HG03442 (cell line): Measurements from ENCODE around the gene PNCK.
"Not testable (repeated sequence)": the region's sequence is repeated elsewhere in the genome, so short reads cannot be mapped to it uniquely, and the experiment has no call there.

ENCODE experiments used
- ATAC-seq: cut with Tn5 transposase; IDR thresholded peaks from one replicate; pipeline ENCODE4 v1.9.1; 2021; ENCODE audit warnings: mild to moderate bottlenecking, moderate library complexity; ENCODE audit not compliant: unreplicated experiment

The PNCK gene

GRCh38 chrX:153686711-153687110 lies 13.1 kb upstream of the PNCK start:
- no peak for ATAC-seq

GRCh38 chrX:153685751-153686696 lies 12.4 kb upstream of the PNCK start:
- ATAC-seq: no peak

- no peak for ATAC-seq
These were observed 11.5 kb upstream of the PNCK start for GRCh38 chrX:153685156-153685536.

GRCh38 chrX:153684467-153685155 lies 11.0 kb upstream of the PNCK start:
- no peak for ATAC-seq

GRCh38 chrX:153683486-153683885 lies 9.9 kb upstream of the PNCK start:
- not testable (repeated sequence) for ATAC-seq

GRCh38 chrX:153681175-153681574 lies 7.6 kb upstream of the PNCK start:
- no peak for ATAC-seq

GRCh38 chrX:153674219-153674851 lies 722 bp upstream of the PNCK start:
- no peak for ATAC-seq

- ATAC-seq: no peak
These were observed 834 bp downstream of the PNCK start for GRCh38 chrX:153672531-153673427.

- no peak for ATAC-seq
These were observed 1.8 kb downstream of the PNCK start for GRCh38 chrX:153671589-153672530.

- ATAC-seq: no peak
These were observed 2.6 kb downstream of the PNCK start for GRCh38 chrX:153670748-153671588.

- ATAC-seq: no peak
These were observed 3.5 kb downstream of the PNCK start for GRCh38 chrX:153669901-153670731.

- ATAC-seq: no peak
These were observed 4.3 kb downstream of the PNCK start for GRCh38 chrX:153669174-153669890.

- ATAC-seq: no peak
These were observed 5.0 kb downstream of the PNCK start for GRCh38 chrX:153668423-153669173.

GRCh38 chrX:153667956-153668396 lies 5.6 kb downstream of the PNCK start:
- ATAC-seq: peak; percentile 76

- no peak for ATAC-seq
These were observed 6.2 kb downstream of the PNCK start for GRCh38 chrX:153667281-153667955.
